Astrocyte of the spinal cord (primary cell): ENCODE results near the gene PRR20D.
A peak's percentile ranks its signal among the peaks of the same experiment; 100 is the strongest.
"Not testable (repeated sequence)": the region's sequence is repeated elsewhere in the genome, so short reads cannot be mapped to it uniquely, and the experiment has no call there.

Experiments
- DNase-seq: peaks from one replicate; pipeline ENCODE4 v3.0.0; 2011; ENCODE audit warnings: low read depth, low spot score
- H3K4me3 ChIP-seq: 2 replicates; pipeline ENCODE4 v1.5.1; 2011; ENCODE audit warnings: low read depth, mild to moderate bottlenecking, low read length, moderate library complexity
- CTCF ChIP-seq: IDR thresholded peaks from 2 replicates; pipeline ENCODE4 v1.5.1; 2012; ENCODE audit warnings: low read depth, mild to moderate bottlenecking, low read length, inconsistent platforms
- in situ Hi-C: cut with HindIII; loops from 2 replicates; pipeline ENCODE4 v1.10.0; 2017; ENCODE audit warnings: low sequenced_read_pairs

Gene PRR20D

DNA sequence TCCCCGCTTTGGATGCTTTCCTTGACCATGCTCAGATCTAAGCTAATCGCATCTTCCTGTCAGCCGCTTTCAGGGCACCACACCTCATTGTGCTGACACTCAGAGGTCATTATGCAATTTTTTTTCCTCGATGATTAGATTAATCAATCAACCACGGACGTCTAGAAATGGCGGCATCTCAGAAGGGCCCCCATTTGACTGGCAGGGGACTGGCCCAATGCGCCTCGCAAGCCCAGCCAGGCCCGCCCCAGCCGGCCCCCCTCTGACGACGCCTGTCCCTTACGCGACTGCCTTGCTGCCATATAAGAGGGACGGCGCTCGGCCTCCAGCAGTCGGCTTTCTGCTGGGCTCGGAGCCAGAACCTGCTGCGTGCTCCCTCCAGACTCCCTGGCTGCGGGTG is at the start of gene PRR20D:
TSS of gene PRR20D (plus strand) at position 301 of the 400 bp plus-strand sequence. CDS start 387 bp downstream, outside the sequence.
- in situ Hi-C loops, DNase-seq, H3K4me3 ChIP-seq: not testable (repeated sequence)

DNA sequence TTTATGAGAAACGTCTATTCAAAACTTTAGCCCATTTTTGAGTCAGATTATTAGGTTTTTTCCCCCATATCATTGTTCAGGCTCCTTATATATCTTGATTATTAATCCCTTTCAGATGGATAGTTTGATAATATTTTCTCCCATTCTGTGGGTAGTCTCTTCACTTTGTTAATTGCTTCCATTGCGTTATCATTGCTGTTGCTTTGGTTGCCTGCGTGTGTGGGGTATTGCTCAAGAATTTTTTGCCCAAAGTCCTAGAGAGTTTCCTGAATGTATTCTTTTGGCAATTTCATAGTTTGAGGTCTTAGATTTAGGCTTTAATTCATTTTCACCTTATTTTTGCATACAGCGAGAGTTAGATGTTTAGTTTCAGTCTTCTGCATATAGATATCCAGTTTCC is 45.5 kb upstream of the PRR20D start:
- no peak overlapping the region for H3K4me3 ChIP-seq

GRCh38 chr13:57123681-57124080 is 36.8 kb upstream of the PRR20D start:
- TF ChIP-seq CTCF = no peak
- no peak overlapping the region for H3K4me3 ChIP-seq
- peak; percentile 9 for DNase-seq
- in situ Hi-C loops = no loop called here

More for the DNA sequence above, 45.5 kb upstream of the PRR20D start:
- no peak for TF ChIP-seq CTCF
- in situ Hi-C loops = no loop called here
- no peak for DNase-seq

- H3K4me3 ChIP-seq = no peak overlapping the region
- in situ Hi-C loops = no loop called here
- no peak for DNase-seq
- TF ChIP-seq CTCF = no peak
Observed at GRCh38 chr13:57128909-57129308, 31.5 kb upstream of the PRR20D start.

DNA sequence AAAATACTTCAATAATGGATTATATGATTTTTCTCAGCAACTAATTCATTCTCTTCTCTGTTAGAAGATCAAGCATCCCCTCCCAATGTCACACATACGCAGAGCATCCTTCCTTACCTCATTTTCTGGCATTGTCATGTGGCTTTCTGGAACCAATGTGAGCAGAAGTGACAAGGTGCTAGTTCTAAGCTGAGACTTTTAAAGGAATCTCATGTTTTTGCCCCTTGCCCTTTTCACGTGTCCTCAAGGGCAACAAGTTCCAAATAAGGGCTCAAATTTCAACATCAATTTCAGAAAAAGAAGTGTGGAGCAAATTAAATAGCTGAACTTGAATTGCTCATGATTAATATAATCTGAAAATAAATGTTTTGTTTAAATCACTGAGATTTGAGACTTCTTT is 24.3 kb upstream of the PRR20D start:
- no peak for DNase-seq
- in situ Hi-C loops = no loop called here
- no peak for TF ChIP-seq CTCF
- no peak overlapping the region for H3K4me3 ChIP-seq

DNA sequence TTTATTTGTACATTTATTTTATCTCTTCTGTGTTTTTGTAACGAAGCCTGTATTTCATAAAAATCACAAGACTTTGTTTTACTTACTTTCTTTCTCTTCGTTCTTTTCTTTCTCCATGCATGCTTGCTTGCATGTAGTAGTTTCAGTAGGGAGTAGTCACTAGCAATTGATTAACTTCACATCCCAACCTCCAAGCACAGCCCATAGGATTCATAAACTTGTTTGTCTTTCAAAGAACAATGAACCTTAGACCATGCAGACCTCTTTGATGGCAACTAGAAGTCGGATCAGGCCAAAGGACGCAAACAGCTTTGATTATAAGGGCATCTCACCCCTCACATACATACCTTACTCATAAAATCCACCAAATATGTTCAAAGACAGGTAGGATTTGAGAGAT is 22.8 kb upstream of the PRR20D start:
- no peak overlapping the region for H3K4me3 ChIP-seq
- no peak for DNase-seq
- in situ Hi-C loops = no loop called here
- no peak for TF ChIP-seq CTCF

- no peak overlapping the region for H3K4me3 ChIP-seq
- in situ Hi-C loops = no loop called here
- no peak for TF ChIP-seq CTCF
- DNase-seq = no peak
Observed at GRCh38 chr13:57138988-57139387, 21.4 kb upstream of the PRR20D start.

- H3K4me3 ChIP-seq, in situ Hi-C loops, DNase-seq: not testable (repeated sequence)
Observed at GRCh38 chr13:57139781-57140180, 20.7 kb upstream of the PRR20D start.

DNA sequence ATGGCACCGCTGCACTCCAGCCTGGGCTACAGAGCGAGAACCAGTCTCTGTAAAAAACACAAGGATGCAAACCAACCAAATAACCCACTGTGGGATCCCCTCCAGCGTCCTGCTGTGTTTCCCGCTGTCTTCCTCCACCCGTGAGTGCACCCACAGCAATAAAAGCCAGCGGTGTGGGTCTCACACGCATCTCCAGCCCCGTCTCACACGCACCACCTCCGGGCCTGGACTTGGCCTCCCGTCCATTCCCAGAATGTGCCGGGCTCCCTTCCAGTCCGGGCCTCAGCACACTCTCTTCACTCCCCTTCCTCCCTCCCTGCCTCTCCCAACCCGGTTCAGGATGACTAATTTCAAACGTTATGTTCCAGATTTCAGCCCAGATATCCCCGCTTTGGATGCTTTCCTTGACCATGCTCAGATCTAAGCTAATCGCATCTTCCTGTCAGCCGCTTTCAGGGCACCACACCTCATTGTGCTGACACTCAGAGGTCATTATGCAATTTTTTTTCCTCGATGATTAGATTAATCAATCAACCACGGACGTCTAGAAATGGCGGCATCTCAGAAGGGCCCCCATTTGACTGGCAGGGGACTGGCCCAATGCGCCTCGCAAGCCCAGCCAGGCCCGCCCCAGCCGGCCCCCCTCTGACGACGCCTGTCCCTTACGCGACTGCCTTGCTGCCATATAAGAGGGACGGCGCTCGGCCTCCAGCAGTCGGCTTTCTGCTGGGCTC is 20.0 kb upstream of the PRR20D start, which contains the start of gene PRR20A:
TSS of gene PRR20A (plus strand) at position 684 of the 734 bp plus-strand sequence. CDS start 387 bp downstream, outside the sequence.
- in situ Hi-C loops, DNase-seq, H3K4me3 ChIP-seq: not testable (repeated sequence)

- in situ Hi-C loops, H3K4me3 ChIP-seq, DNase-seq: not testable (repeated sequence)
Observed at GRCh38 chr13:57147188-57147587, 13.2 kb upstream of the PRR20D start, which contains the start of gene PRR20B. TSS of gene PRR20B (plus strand) at chr13:57147488. CDS start at chr13:57147875, 387 bp downstream.
